Measurements from ENCODE around the gene ACACA.
"Not testable (repeated sequence)": the region's sequence is repeated elsewhere in the genome, so short reads cannot be mapped to it uniquely, and the experiment has no call there.

The ACACA gene

DNA sequence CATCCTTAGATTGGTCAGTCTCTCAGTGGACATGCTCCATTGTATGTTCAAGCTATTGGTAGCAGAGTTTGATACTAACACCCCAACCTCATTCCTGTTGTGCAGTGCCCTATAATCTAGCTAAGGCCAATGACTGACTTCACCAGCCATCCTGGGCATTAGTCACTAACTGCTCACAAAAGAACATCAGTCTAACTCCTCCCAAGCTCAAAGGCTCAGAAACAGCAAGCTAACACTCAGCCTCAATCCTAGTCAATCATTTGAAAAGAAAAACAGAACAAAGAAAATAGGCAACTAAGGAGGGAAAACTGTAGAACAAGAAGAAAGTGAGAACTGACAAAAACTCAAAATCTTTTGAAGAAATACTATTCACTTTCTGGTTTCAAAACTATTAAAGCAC lies 229.9 kb downstream of the ACACA start:
- DNase-seq (ENCODE audit: low spot score): peak; percentile 10

- DNase-seq (ENCODE audit: low spot score): peak; percentile 59
Measured at GRCh38 chr17:37174205-37174604, 232.4 kb downstream of the ACACA start.

GRCh38 chr17:37170881-37171425 lies 235.7 kb downstream of the ACACA start:
- no peak for DNase-seq (ENCODE audit: low spot score)

DNA sequence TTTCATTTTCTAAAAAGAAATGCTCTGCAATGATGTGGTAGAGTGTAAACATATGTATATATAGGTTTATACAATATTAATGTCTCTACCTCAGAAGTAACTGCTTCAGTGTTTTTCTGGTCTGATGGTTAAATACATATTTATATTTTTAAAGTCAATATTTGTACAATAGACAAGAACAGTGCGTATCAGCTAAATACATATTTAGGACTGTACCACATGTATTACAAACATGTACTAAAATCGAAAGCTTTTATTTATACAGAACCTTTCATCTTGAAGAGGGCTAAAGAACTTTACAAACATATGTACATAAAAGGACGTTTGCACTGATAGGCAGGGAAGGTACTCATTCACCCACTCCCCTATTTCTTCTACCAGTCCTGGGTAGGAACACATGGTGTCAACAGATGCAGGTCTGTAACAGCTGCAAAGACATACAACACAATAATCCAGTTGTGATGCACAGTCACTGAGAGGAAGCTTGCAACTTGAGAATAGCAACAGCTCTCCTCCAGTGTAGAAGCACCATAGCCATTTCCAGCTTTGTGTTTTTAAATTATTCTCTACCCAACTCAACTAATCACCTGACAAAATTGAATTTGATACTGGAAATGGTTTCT lies 237.8 kb downstream of the ACACA start:
- no peak for DNase-seq (ENCODE audit: low spot score)

DNA sequence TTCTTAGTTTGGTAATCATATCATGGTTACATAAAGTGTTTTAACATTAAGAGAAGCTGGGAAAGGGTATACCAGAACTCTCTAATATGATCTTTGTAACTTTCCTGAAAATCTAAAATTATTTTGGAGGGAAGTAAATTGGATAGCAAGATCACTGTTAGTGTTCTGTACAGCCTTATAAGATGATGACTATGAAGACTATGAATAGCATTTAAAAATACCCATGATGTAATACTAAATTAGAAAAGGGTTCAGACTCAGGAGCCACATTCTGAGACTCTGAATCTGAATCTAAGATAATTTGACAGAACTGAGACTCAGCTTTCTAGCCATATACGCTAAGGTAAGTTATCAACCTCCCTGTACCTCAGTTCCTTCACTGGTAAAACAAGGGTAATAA lies 238.9 kb downstream of the ACACA start:
- DNase-seq (ENCODE audit: low spot score): no peak

DNA sequence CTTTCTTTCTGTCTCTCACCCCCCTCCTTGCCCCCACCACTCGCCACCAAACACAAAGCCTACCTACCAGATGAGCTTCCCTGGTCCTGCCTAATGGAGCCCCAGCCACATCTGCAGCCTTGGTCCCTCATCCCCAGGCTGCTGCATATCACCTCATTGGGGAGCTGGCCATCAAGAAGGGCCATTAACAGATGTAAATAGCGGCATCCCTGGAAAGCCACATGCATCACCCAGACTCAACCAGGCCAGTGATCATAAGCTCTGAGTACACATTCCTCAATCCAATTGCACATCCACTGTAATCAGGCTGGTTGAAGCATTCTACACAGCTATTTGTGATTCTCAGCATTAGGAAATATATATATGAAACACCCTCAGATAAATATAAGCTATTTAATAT lies 242.6 kb downstream of the ACACA start:
- DNase-seq (ENCODE audit: low spot score): no peak

GRCh38 chr17:37162800-37163199 lies 243.8 kb downstream of the ACACA start:
- no peak for DNase-seq (ENCODE audit: low spot score)

- no peak for DNase-seq (ENCODE audit: low spot score)
Measured at GRCh38 chr17:37160944-37161343, 245.7 kb downstream of the ACACA start.

- no peak for DNase-seq (ENCODE audit: low spot score)
Measured at GRCh38 chr17:37158290-37158689, 248.3 kb downstream of the ACACA start.

DNA sequence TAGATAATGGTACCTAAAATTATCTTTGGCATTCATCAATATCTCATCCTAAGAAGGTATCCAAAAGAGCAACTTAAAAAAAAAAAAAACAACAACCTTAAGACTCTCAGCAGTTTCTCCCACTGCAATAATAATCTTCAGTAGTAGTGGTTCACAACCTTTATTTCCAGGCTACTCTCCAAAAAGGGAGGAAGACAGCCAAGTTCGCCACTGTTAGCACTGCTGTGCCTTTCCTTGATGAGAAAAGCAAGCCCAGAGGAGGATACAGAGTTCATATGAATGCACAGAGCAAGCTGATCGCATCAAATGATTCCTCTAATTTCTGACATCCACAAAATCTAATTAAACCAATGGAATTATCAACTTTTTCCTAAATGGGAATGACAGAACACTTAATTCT lies 258.5 kb downstream of the ACACA start:
- DNase-seq (ENCODE audit: low spot score): peak; percentile 22

GRCh38 chr17:37147301-37147812 lies 259.3 kb downstream of the ACACA start:
- DNase-seq (ENCODE audit: low spot score): peak; percentile 35

DNA sequence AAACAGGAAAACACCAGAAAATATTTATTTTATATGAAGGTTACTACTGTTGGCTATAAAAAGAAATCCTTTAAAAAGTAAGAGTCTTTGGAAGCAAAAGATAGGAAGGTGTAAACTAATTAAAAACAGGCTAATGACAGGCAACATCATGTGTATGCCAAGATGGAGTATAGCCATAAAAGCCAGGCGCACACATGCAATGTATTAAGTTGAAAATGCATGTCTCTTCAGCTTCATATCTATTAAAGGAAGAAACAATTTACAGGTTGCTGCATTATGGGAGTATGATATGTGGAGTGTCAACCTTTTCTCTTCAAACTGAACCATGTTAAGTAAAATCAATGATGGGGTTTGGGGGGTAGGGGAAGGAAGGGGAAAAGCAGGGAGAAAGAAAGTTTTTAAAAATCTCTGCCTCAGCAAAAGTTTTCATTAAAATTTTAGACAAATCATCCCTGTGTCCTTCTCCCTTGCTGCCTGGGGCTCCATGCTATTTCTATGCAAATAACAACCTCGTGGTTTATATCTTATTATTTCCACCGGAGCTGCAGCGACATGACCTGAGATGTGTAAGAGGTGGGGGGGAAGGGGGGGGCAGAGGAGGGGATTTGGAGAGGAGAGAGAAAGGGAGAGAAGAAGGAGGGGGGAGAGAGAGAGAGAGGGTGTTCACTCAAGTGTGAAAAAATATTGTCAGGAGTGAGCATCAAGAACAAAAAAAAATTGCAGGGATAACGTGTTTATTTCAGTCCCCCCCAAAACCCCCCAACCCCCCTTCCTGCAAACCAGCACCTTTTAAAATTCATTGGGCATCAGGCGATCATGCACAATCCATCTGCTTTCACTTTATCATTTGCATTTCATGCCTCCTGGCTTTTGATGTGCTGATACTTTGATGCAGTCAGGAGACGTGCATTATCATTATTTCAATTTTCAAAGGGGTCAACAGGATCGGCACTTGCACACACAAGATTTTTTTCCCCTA lies 260.3 kb downstream of the ACACA start:
- DNase-seq (ENCODE audit: low spot score): no peak

DNA sequence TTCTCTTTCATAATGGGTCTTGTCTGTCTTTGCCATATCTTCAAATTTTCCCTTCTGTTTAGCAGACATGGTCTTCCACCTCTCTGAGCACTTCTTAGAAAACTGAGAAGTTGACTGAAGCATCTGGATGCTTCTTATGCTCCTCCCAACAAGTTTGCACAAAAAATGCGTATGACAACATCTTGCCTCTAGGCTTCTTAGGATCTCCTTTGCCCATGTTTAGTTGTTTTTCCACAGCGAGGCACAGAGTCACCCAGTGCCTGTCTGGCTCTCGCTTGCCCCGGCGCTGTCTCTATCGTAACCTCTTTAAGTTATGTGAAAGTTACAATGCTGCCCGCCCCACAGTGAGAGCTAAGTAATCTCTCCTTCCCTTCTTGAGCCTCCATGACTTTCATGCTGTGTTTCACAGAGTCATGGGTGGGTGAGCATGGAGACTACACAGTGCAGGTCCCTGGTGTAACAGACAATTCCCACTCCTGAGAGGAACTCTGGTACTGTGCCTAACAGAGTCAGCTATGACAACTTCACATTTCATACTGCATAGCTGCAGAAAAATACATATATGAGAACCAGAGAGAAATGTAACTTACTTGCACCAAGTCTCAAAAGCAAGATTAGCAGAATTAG lies 262.4 kb downstream of the ACACA start:
- DNase-seq (ENCODE audit: low spot score): no peak

GRCh38 chr17:37143558-37143957 lies 263.1 kb downstream of the ACACA start:
- DNase-seq (ENCODE audit: low spot score): not testable (repeated sequence)

DNA sequence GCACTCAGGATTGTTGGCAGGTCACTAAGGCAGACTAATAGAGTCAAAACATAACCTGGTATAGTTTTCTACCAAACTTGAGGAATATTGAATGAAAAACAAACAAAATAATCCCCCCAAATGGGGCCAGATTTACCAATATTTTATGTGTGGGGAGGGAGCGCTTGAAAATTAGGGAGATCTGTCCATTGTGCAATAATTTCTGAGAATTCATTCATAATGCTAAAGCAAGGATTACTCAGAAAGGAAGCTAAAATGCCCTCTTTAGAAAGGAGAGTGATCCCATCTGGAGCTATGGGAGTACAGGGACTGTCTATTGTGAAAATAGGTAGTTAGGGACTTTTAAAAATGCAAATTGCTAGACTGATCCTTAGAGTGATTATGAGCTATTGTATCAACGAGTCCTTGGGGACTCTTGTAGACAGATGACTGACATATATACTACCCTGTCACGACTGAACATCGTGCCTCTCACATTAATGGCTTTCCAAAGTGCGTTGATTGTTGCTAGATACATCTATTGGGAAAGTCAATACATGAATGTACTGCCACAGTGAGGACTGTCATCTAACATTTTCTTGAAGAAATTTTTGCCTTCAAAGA lies 264.2 kb downstream of the ACACA start:
- DNase-seq (ENCODE audit: low spot score): no peak

DNA sequence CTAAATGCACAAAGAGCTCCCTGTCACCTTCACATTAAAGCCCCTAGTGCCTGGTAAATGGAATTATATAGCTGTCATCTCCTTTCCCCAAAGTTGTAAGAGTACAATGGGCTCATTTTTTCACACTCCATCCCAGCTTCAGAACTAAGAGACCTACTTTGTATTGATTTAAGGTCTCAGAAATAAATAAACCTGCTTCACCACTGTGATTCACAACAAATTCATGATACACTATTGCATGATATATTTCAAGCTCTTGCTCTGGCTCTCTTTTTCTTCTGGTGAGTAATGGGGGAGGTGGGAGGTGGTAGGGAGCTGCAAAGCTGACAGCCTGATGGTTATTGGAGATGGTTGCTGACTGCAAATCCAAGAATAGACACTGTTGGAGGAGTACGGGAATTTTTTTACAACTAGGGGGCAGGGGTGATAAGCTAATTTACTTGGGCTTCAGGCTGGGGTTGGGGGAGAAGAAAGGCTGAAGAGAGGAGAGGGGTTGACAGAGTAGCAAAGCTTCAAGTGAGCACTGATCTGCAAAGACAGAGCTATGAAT lies 268.0 kb downstream of the ACACA start:
- peak; percentile 53 for DNase-seq (ENCODE audit: low spot score)

DNA sequence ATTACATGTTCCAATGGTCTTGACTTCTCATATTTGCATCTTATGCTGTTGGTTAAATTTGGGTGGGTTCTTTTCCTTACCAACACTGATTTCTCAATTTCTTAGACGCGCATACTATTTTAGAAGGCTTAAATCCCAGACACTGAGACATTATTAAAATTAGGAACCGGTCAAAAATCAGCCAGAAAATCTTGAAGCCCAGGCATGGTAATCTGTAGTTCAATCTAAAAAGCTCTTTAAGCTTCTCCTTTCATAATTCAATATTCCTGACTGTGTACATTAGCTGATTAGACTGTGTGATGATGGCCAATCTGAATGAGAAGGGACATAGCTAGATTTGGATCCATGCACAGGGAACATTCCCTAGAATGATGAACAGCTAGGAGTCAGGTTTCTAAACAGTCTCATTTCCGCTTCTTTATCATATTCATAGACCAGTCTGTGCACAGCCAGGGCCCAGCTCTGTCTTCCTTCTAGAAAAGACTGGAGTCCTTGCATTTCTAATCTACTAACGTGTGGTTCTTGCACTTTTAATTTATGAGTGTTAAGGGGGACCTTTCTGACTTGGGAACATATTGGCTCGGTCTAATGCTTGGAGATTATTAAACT lies 268.6 kb downstream of the ACACA start:
- no peak for DNase-seq (ENCODE audit: low spot score)

- no peak for DNase-seq (ENCODE audit: low spot score)
Measured at GRCh38 chr17:37137070-37137610, 269.5 kb downstream of the ACACA start.

GRCh38 chr17:37135576-37135975 lies 271.1 kb downstream of the ACACA start:
- DNase-seq (ENCODE audit: low spot score): no peak

- no peak for DNase-seq (ENCODE audit: low spot score)
Measured at GRCh38 chr17:37134050-37134449, 272.6 kb downstream of the ACACA start.

DNA sequence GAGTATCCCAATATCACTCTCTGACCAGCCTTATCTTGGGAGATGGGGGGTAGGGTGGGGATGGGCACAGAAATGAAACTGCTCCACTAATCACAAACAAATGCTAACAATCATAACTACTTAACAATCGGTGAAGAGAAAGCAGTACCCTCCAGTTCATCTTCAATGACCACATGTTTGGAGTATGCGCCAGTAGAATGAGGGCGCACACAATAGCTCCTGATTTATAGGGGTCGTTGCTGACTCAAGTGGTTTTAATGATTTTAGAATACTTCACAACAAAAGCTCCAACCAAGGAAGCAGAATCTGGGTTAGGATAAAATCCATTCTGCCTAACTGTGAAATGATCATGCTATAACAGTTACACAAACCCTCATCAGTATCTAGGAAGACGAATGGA lies 273.5 kb downstream of the ACACA start:
- DNase-seq (ENCODE audit: low spot score): no peak

Data from putamen (tissue), 1 donor.